GM19324 (cell line): ENCODE measurements around the gene RSPRY1.

Experiments used
- ATAC-seq: cut with Tn5 transposase; IDR thresholded peaks from one replicate; pipeline ENCODE4 v1.9.1; 2021; ENCODE audit warnings: mild to moderate bottlenecking, moderate library complexity; ENCODE audit not compliant: unreplicated experiment, low FRiP score

RSPRY1 gene

DNA sequence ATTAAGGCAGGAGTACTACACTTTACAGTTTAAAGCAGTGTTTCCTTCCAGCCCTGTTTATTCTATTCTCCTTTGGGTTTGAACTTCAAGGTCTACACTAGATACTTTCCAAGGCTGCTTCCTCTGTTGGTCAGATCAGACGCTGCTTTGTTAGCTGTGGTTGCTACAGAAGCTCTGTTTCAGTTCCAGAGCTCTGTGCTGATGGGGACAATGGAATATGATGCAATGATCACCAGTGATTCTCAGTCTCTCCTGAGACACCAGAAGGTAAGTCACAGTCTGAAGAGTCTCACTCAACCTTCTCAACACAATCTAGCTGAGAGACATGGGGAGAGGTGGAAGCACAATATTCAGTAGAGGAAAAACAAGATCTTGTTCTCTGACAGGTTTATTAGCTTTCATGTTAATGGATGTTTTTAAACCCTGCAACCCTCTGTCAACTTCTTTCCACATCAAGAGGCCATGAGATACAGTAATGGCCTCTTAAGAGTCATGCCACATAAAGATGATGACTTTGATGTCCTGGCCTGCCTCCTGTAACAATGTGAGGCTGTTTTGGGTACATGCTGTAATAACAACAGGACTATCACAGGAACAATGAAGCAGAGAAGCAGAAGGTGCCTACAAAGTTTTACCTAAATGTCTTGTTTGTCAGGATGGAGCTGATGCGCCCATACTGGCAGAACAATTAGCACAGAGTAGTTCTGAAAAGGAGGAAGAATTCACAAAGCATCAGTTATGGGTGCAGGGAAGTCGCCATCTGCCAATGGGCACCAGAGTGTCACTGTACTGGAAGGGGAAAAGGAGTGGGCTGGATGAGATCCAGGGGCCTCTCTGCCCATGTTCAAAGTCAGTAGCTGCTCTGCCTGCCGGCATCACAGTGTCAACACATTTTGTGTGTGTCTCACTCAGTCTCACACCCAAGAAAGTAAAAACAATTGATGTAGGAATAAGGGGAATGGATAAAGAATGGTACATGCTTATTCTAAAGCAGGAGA, 33.7 kb upstream of the RSPRY1 start:
- ATAC-seq: no peak

- ATAC-seq: no peak
These were observed 32.3 kb upstream of the RSPRY1 start for GRCh38 chr16:57153841-57154240.

GRCh38 chr16:57155702-57156350, 30.3 kb upstream of the RSPRY1 start:
- no peak for ATAC-seq

GRCh38 chr16:57156351-57156703, 29.8 kb upstream of the RSPRY1 start:
- ATAC-seq: no peak

- no peak for ATAC-seq
These were observed 28.6 kb upstream of the RSPRY1 start for GRCh38 chr16:57157533-57157932.

DNA sequence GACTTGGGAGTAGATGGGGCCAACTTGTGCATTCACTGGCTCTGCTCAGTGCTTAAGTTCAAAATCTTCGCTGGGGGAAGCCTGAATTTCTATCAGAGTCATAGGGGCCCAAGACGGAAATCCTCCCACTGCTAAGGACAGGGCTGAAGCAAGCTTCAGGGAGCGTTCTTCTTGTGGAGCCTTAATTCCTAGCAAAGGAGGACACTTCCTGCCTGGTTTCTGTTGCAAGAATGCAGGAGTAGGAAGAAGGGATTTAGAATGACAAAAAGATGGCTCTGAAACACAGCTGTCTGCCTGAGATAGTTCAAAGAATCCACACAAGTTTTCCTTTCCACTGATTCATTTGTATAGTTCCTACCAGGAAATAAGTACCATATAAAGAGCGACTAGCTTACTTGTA, 26.7 kb upstream of the RSPRY1 start:
- no peak for ATAC-seq

DNA sequence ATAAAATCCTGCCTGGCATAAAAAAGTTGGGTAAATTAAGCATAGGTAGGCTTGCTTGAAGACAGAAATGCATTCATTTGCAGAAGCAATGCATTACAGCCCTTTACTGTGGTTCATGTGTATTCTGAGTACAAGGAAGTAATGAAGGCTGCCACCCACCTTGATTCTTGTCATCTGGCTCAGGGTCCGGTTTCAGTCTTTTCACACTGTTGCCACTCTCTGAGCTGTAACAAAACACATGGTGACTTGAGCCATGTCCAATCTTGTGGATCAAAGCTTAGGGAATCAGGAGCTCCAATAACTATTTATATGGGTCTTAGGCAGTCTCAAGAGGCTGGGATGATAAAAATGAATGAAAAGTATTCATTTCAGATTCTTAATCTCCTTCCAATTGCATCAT, 22.3 kb upstream of the RSPRY1 start:
- no peak for ATAC-seq

DNA sequence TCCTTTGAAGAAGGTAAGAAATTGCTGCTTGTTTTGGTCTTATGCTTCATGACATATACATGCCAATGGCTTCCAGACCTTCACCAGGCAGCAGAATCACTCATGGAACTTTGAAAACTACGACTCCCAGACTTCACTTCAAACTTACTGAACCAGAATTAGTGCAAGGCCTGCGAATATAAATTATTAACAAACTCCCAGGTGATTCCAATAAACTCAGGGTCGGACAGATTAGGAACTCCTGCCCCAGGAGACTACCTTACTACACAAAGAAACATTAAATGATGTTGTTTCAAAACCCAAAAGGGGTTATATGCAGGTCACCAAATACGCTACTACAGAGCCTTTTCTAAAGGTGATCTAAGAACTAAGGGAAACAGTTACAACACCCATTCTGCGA, 20.6 kb upstream of the RSPRY1 start:
- no peak for ATAC-seq

DNA sequence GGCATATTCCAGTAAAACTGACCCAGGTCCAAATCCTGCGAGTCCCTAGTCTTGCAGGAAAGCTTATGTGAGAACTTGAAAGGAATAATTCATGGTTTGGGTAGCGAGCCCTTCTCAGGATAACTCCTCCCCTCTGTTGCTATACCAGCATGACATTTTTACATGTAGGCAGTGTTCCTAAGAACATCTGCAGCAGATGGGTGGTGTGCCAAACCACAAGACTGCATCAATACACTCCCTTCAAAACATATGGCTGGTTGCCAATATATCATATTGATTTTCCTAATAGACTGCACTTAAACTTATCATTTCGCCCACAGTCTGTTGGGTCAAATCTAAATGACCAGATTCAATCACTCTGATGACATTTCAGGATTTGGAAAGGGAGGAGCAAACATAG, 20.2 kb upstream of the RSPRY1 start:
- ATAC-seq: no peak

DNA sequence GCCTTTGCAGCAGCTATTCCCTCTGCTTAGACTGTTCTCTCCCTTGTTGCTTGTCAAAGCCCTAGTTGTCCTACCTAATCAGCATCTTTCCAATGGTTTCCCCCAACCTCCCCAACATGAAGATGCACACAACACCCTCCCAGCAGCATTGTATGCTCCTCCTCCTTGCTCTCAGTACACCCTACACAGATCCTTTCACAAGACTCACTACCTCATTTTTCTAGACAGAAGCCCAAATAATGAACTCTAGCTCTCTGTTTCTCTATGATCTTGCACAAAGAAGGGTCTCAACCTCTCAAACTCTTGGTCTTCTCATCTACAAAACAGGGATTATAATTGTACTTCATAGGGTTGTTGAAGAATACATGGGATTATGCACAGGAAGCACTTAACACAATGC, 19.7 kb upstream of the RSPRY1 start:
- ATAC-seq: no peak

- no peak for ATAC-seq
These were observed 19.2 kb upstream of the RSPRY1 start for GRCh38 chr16:57166951-57167350.

GRCh38 chr16:57167538-57167937, 18.6 kb upstream of the RSPRY1 start:
- ATAC-seq: no peak

DNA sequence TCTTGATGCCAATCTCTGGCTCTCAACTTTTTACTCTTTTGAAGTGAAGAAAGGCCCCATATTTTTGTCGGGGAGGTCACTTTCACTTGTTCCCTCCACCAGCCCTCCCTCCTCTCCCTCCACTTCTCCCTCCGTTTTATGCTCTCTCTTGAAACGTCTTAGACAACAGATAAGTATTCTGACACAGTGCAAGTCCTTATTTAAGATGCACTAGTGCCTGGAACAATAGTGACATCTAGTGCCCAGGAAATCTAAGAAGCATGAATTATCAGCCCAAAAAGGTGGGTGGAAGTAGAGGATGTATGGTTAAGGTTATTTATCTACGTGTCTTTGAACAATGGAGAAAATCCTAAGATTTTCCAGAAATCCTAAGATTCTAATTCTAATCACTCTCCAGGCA, 18.2 kb upstream of the RSPRY1 start:
- ATAC-seq: no peak

DNA sequence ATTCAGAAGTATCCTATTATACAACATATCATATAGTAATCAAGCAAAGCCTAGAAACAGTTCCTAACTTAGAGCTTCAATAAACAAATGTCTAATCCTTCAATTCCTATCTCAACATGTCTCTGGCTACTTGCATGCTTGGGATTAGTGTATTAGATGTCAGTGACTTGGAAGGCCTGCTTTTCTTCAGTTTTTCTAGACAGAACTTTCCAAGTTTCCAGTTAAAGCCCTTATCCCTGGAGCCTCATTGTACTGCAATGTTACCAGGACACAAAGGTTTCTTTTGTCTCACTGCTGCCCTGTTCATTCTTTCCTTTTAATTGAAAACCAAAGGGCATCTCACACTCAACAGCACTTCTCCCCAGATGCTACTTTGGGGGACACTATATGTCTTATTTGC, 16.8 kb upstream of the RSPRY1 start:
- no peak for ATAC-seq

- ATAC-seq: no peak
These were observed 13.3 kb upstream of the RSPRY1 start for GRCh38 chr16:57172721-57173290.

- no peak for ATAC-seq
These were observed 10.2 kb upstream of the RSPRY1 start for GRCh38 chr16:57175896-57176295.

DNA sequence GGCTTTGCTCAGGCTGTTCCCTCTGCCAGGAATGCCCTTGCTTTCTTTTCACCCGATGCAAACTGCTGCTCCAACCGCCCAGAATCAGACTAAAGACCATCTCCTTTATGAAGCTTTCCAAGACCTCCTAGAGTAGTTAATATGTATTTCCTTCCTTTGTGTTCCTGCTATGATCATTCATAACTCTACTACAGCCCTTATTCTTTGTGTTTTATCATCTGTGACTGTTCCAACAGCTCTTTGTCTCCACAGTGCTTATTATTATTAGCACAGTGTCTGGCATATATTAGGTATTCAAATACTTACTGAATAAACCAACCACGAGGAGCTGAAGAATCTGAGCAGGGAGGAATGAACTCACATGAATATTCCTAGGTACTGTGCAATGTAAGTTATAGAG, 7.9 kb upstream of the RSPRY1 start:
- no peak for ATAC-seq

- no peak for ATAC-seq
These were observed 7.3 kb upstream of the RSPRY1 start for GRCh38 chr16:57178793-57179212.

GRCh38 chr16:57179215-57179828, 6.8 kb upstream of the RSPRY1 start:
- ATAC-seq: no peak

- no peak for ATAC-seq
These were observed 2.0 kb upstream of the RSPRY1 start for GRCh38 chr16:57184113-57184512.

GRCh38 chr16:57184887-57185445, 1.2 kb upstream of the RSPRY1 start:
- ATAC-seq: no peak
